Activated CD8-positive, alpha-beta memory T cell treated with anti-CD3 and anti-CD28 coated beads for 24 hours (primary cell): ENCODE results near the gene CBX4.
"Not testable (repeated sequence)": the region's sequence is repeated elsewhere in the genome, so short reads cannot be mapped to it uniquely, and the experiment has no call there.

ENCODE experiments used
- DNase-seq: peaks from one replicate; pipeline ENCODE4 v3.0.0-alpha.2; 2020

CBX4 gene

DNA sequence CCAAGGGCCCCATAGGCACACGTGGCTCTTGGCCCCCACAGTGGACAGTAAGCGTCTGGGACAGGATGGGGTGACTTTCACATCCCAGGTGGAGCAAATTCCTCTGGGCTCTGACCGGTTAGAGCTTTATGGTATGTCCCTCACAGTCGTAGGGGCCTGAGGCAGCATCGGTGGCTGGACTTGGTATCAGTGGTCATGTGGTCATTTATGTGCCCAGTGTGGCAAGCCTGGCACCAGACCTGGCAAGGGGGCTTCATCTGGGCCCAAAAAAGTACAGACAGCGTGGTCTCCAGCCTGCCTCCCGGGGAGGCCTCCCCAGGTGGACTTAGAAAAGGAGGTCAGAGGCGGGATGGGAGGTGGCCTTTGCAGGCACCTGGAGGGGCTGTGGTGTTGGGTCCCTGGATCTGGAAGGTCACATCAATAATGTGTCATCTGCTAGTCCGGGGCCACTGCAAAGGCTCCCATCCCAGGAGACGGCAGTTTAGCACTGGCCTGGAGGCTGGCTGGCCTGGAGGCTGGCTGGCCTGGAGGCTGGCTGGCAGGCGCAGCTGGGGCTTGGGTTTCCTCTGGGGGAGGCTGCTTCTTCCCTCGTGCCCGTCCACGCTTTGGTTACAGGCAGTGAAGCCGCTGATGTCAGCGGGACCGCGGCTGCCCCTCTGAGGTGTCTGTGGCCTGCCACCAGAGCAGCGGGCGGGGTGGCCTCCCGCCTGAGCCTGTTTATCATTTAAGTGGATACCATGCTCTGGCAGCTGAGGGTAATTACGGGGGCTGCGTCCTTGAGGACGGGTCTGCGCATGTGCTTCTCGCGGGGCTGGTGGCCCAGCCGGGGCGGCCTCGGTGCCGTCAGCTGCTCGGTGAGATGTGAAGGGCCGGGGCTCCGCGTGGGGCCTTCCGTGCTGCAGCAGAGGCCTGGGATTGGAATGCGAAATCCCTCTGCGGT is 20.7 kb upstream of the CBX4 start:
- DNase-seq: no peak

DNA sequence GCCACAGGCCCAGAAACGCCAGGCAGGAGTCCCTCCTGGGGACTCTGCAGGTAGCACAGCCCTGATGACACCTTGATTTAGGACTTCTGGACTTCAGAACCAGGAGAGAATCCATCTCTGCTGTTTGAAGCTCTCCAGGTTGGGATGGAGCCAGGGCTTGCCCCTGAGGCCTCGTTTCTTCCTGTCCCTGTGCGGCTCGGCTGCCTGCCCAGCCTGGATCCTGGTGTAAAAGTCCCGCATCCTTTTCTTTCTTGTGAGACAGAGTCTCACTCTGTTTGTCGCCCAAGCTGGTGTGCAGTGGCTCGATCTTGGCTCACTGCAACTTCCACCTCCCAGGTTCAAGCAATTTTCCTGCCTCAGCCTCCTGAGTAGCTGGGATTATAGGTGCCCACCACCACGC is 17.9 kb upstream of the CBX4 start:
- no peak for DNase-seq

GRCh38 chr17:79855331-79856124 is 16.3 kb upstream of the CBX4 start:
- DNase-seq: no peak

DNA sequence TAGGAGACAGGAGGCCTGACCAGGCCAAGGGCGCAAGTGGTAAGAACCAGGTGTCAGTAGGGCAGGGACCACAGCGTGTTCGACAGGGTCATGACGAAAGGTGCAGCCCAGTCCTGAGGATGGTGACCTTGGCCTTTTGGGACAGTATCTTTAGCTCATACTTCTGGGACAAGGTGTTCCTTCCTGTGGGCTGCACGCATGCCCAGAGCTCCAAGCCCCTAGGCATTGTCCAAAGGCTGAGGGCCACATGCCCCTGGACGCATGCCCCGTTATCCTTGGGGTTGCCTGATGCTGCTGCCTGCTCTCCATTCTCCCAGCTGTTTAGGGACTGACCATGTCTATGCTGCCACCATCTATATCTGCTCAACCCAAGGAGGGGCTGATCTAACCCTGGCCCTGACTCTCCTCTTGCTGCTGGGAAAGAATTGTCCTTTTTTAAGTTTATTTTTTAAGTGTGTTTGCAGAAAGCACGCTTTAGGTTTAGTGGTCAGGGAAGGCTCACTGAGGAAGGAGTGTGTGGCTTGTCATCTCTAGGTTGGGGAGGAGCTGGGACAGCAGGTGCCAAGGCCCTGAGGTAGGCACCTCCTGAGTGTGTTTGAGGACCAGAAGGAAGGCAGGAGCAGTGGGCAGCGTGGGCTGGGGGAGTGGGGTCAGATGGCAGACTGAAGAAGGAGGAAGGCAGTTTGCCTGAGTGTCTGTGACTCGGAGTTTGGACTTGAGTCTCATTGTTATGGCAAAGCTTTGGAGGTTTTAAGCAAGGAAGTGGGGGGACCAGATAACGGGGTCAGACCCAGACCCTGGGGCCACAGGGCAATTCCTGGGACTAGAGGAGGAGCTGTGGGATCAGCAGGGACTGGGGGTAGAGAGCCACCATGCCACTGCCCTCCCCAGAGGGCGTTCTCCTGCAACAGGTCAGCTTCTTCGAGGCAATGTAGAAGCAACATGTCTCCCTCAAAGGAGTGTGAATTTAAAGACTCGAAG is 15.1 kb upstream of the CBX4 start:
- no peak for DNase-seq

- DNase-seq: not testable (repeated sequence)
Measured at GRCh38 chr17:79853168-79853567, 13.9 kb upstream of the CBX4 start.

DNA sequence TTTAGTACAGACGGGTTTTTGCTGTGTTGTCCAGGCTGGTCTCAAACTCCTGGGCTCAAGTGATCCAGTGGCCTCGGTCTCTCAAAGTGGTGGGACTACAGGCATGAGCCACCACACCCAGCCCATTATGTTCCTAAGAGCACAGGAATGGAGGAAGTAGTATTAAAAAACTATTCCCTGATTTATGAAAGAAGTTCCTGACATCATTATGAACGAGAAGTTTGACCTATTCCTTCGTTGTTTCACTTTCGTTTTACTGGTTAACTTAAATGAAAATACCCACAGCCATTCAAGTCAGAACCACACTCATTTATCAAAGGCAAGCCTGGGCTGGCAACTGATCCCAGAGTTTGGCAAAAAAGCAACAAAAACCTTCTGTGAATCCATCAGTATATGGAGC is 13.5 kb upstream of the CBX4 start:
- no peak for DNase-seq

GRCh38 chr17:79851461-79851817 is 12.2 kb upstream of the CBX4 start:
- no peak for DNase-seq

DNA sequence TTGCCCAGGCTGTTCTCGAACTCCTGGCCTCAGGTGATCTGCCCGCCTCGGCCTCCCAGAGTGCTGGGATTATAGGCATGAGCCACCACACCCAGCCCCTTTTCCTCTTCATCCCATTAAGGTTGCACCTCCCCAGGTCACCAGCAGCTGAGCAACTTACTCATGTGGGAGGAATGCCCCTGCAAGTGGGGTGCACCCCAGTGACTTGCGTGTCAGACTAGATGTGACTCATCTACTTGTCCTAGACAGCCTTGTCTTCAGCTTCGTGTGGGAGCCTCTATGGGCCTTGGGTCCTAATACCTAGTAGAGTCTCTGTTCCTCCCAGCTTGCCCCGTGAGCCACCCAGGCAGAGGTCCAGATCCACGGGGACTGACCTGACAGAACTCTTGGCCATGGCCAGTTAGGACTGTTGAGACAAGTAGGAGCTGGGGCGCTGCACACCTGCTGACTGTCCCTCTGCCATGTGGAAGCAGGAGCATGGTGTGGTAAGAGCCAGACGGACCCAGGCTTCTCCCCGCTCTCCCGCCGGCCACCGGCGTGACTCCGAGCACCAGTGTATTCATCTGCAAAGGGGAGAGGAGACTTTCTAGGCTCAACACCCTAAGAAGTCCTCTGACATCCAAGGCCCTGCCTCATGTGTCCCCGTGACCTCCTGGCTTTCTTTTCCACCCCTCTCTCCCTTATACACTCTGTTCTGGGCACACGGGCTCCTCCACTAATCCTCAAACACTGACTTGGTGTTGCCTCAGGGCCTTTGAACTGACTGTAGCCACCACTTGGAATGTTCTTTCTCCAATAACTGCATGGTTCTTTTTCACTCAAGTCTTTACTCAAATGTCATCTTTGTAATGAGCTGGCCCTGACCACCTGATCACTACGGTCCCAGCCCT is 11.6 kb upstream of the CBX4 start:
- no peak for DNase-seq

GRCh38 chr17:79849953-79850352 is 10.7 kb upstream of the CBX4 start:
- DNase-seq: no peak

DNA sequence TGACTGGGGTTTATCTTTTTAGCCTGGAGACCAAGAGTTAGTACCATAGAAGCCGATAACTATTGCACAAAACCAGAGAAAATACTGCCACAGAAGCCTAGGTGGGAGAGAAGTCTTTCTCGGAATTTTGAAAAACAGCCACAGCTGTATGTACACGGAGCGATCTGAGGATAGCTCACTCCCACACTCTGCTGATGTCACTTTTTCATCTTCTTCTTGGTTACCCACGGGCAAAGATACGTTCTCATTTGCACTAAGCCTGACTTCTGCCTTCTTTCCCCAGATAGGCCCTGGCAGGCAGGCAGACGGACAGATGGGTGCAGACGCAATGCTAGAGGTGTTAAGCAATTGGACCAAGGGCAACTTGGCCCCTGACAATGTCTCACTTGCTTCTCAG is 9.1 kb upstream of the CBX4 start:
- no peak for DNase-seq

DNA sequence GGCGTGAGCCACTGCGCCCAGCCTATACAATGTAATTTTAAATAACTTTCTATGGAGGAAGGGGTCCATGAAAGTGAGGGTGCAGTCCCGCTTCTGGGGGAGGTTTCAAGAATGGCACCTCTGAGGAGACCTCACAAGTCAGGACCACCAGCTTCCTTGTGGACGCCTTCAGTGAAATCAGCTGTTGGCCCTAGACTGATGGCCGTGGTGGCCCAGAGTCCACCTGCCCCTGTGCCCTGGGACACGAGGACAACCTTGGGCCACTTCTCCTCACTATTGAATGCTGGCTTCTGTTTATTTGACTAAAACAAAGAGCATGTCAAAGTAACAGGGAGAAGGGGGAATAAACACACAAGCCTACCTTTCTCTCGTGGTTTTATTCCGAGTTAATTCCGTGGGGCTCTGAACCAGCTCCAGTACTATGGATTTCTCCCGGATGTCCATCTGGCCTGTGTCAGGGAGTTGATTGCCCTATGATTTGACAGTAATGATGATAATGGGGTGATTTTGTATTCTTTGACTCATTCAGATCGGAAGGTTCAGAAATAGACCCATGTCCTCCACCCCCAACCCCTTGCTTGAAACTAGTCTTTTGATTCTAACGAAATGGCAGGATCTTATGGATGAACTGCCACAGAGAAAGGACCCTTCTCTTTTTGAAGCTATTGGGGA is 8.6 kb upstream of the CBX4 start:
- no peak for DNase-seq

DNA sequence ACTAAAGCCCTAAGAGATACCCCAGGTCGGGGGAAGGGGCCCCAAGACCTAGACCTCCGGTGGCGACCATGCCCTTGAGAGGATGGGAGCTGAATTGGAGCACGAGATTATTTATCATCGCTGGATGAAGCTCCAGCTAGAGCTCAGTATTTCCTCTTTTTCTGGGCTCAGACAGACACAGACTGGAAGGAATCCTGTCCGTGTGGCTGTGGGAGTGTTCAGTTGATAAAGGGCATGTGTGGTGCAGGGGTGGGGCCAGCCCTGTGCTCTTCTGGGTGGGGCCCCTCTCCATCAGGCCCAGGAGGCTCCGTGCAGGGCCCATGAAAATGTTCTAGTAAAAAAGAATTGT is 6.3 kb upstream of the CBX4 start:
- no peak for DNase-seq

DNA sequence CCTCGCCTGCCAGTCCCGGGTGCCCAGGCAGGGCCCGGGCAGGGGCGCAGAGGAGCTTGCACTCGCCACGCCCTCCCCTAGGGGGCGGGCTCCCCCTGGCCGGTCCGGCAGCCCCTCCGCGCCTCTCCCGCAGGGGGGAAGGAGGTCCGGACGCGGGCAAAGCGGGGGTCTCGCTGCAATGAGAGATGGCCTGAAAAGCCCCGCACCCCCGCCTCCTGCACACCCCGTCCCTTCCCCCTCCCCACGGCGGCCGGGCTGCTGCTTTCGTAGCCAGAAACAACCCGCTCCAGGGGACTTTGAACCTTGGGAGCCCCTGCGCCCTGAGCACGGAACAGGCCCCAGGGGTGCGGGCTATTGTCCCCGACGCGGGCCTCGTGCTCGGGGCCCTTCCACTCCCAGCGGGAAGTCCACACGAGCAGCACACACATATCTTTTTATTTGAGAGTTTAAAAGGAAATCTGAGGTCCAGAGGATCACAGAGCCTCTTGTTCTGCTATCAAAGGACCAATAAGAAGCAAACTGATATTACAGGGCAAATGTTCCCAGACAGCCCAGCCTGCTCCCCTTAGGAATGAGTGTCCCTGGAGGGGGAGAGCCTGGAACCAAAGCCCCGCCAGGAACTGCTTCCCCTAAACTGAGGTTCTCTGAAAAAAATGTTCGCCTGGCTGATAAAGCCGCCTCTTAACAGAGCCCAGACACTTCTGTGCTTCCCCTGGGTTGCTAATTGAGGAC is 5.8 kb upstream of the CBX4 start:
- DNase-seq: peak; percentile 80

GRCh38 chr17:79843816-79844800 is 4.9 kb upstream of the CBX4 start:
- DNase-seq: no peak

GRCh38 chr17:79843474-79843815 is 4.2 kb upstream of the CBX4 start:
- peak; percentile 68 for DNase-seq

DNA sequence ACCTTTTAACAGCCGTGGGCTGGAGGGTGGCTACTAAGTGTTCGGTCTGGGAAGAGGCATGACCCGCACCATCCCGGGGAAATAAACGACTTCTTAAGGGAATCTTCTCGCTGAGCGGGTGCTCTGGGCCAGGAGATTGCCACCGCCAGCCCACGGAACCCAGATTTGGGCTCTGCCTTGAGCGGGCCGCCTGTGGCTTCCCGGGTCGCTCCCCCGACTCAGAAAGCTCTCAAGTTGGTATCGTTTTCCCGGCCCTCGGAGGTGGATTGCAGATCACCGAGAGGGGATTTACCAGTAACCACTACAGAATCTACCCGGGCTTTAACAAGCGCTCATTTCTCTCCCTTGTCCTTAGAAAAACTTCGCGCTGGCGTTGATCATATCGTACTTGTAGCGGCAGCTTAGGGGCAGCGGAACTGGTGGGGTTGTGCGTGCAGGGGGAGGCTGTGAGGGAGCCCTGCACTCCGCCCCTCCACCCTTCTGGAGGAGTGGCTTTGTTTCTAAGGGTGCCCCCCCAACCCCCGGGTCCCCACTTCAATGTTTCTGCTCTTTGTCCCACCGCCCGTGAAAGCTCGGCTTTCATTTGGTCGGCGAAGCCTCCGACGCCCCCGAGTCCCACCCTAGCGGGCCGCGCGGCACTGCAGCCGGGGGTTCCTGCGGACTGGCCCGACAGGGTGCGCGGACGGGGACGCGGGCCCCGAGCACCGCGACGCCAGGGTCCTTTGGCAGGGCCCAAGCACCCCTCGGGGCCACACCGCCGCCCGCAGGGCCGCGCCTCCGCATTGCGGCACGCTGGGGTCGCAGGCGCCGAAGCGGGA is 3.6 kb upstream of the CBX4 start:
- DNase-seq: peak; percentile 70

DNA sequence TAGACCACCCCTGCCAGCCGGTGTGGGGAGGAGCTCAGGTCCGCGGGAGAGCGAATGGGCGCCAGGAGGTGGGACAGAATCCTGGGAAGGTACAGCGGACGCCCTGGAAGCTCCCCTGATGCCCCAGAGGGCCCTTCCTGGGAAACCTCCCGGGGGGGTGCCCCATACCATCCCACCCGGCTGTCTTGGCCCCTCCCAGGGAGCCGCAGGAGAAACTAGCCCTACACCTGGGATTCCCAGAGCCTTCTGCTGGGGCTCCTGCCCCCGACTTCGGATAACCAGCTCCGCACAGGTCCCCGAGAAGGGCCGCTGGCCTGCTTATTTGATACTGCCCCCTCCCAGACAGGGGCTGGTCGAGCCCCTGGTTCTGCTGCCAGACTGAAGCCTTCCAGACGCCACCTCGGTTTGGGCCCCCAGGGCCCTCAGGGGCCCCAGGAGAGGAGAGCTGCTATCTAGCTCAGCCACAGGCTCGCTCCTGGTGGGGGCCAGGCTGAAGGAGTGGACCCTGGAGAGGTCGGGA is 3.0 kb upstream of the CBX4 start:
- DNase-seq: peak; percentile 67
